DOHH2 (cell line): ENCODE data around the gene FOXB2.

Source experiments
- EZH2phosphoT487 ChIP-seq: fragments of 200-600 bp; sonication (generic); IDR thresholded peaks from 2 replicates; pipeline ENCODE4 v1.6.1; 2017; ENCODE audit warnings: borderline replicate concordance, mild to moderate bottlenecking, antibody characterized with exemption, low read length, moderate library complexity, mixed read lengths
- TF ChIP-seq, protein P1 (sequence below): fragments of 200-600 bp; sonication (generic); IDR thresholded peaks from one replicate; pipeline ENCODE4 v1.5.1; 2014; ENCODE audit warnings: antibody characterized with exemption, mild to moderate bottlenecking, low read depth, low read length; ENCODE audit not compliant: poor library complexity, severe bottlenecking

- TF ChIP-seq, protein P1, sequence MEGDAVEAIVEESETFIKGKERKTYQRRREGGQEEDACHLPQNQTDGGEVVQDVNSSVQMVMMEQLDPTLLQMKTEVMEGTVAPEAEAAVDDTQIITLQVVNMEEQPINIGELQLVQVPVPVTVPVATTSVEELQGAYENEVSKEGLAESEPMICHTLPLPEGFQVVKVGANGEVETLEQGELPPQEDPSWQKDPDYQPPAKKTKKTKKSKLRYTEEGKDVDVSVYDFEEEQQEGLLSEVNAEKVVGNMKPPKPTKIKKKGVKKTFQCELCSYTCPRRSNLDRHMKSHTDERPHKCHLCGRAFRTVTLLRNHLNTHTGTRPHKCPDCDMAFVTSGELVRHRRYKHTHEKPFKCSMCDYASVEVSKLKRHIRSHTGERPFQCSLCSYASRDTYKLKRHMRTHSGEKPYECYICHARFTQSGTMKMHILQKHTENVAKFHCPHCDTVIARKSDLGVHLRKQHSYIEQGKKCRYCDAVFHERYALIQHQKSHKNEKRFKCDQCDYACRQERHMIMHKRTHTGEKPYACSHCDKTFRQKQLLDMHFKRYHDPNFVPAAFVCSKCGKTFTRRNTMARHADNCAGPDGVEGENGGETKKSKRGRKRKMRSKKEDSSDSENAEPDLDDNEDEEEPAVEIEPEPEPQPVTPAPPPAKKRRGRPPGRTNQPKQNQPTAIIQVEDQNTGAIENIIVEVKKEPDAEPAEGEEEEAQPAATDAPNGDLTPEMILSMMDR = no peak
- no peak for TF ChIP-seq EZH2phosphoT487
These were observed 19.0 kb downstream of the FOXB2 start for GRCh38 chr9:77038281-77039036.
